ENCODE results near the gene CHD5. TPM values are rescaled to one million over a fixed set of nuclear protein-coding genes. Genes with fewer than 3 reads are reported as not detected.
A peak's percentile ranks its signal among the peaks of the same experiment; 100 is the strongest.

CHD5 gene
- polyA plus RNA-seq, 1 donor (not counting 4 experiments of a cell fraction or from before 2014, with no cell fraction given), result 0.07 TPM

GRCh38 chr1:6206520-6206855 is 26.4 kb upstream of the CHD5 start:
- Histone ChIP-seq H3K4me3 (ENCODE audit: control insufficient read depth in 2 of 3, extremely low read depth in 1 of 3, insufficient read depth in 2 of 3, low read depth in 1 of 3, low read length in 3 of 3) (peak overlapping the region; percentile 49 to 73 (median 69)), H3K4me1 (ENCODE audit: control insufficient read depth, extremely low read depth, insufficient read depth, low read length) (peaks cover 9% of the 10 kb centered on the region), H3K9me3 (ENCODE audit: control insufficient read depth, low read depth, low read length) (no peaks in the 10 kb centered on the region), H3K36me3 (ENCODE audit: control insufficient read depth in 2 of 2, extremely low read depth in 1 of 2, insufficient read depth in 2 of 2, low read length in 2 of 2) (no peaks in the 10 kb centered on the region), H3K9ac (ENCODE audit: control insufficient read depth, extremely low read depth, insufficient read depth, low read length) (peak overlapping the region; percentile 73), H3K27ac (ENCODE audit: control insufficient read depth, insufficient read depth, low read length) (no peak overlapping the region), H3K4me2 (ENCODE audit: control insufficient read depth, extremely low read depth, insufficient read depth, low read depth, low read length) (peak overlapping the region; percentile 71), H3K27me3 (ENCODE audit: control insufficient read depth, extremely low read depth, insufficient read depth, low read length) (no peaks in the 10 kb centered on the region), H4K20me1 (ENCODE audit: control insufficient read depth, extremely low read depth, insufficient read depth, low read length) (no peaks in the 10 kb centered on the region), H2AFZ (ENCODE audit: control insufficient read depth, low read length) (peak overlapping the region; percentile 84), H3K79me2 (ENCODE audit: control insufficient read depth, insufficient read depth, low read length) (no peaks in the 10 kb centered on the region), H3K9me1 (ENCODE audit: control insufficient read depth, extremely low read depth, insufficient read depth, low read length) (no peaks in the 10 kb centered on the region)
- FAIRE-seq (no peak), DNase-seq (ENCODE audit: low read depth, low spot score) (no peak)
- TF ChIP-seq CTCF (optimal IDR thresholded peaks at IDR 0.05 in 1 of 3, IDR thresholded peaks at IDR 0.05 in 1 of 3, conservative IDR thresholded peaks at IDR 0.05 in 1 of 3; ENCODE audit: extremely low read depth in 1 of 3, insufficient read depth in 2 of 3, low read length in 3 of 3) (no peak), EZH2 (IDR thresholded peaks at IDR 0.05; ENCODE audit: low read length) (no peak)
- dilution Hi-C loops (cut with MboI; ENCODE audit: extremely low pct_ligation_motif_present, low sequenced_read_pairs), result no loop called here

- dilution Hi-C loops (cut with MboI; ENCODE audit: extremely low pct_ligation_motif_present, low sequenced_read_pairs), result no loop called here
- Histone ChIP-seq H4K20me1 (ENCODE audit: control insufficient read depth, extremely low read depth, insufficient read depth, low read length) (no peaks in the 10 kb centered on the region), H3K79me2 (ENCODE audit: control insufficient read depth, insufficient read depth, low read length) (no peaks in the 10 kb centered on the region), H3K9me1 (ENCODE audit: control insufficient read depth, extremely low read depth, insufficient read depth, low read length) (no peaks in the 10 kb centered on the region), H3K9ac (ENCODE audit: control insufficient read depth, extremely low read depth, insufficient read depth, low read length) (peak within 1 kb of the TSS; percentile 73), H3K4me3 (ENCODE audit: control insufficient read depth in 2 of 3, extremely low read depth in 1 of 3, insufficient read depth in 2 of 3, low read depth in 1 of 3, low read length in 3 of 3) (peak within 1 kb of the TSS; percentile 49 to 73 (median 69)), H3K4me2 (ENCODE audit: control insufficient read depth, extremely low read depth, insufficient read depth, low read depth, low read length) (peak within 1 kb of the TSS; percentile 71), H3K9me3 (ENCODE audit: control insufficient read depth, low read depth, low read length) (no peaks in the 10 kb centered on the region), H3K4me1 (ENCODE audit: control insufficient read depth, extremely low read depth, insufficient read depth, low read length) (peaks cover 9% of the 10 kb centered on the region), H3K36me3 (ENCODE audit: control insufficient read depth in 2 of 2, extremely low read depth in 1 of 2, insufficient read depth in 2 of 2, low read length in 2 of 2) (no peaks in the 10 kb centered on the region), H3K27ac (ENCODE audit: control insufficient read depth, insufficient read depth, low read length) (peak within 1 kb of the TSS; percentile 52), H2AFZ (ENCODE audit: control insufficient read depth, low read length) (peak within 1 kb of the TSS; percentile 84), H3K27me3 (ENCODE audit: control insufficient read depth, extremely low read depth, insufficient read depth, low read length) (no peaks in the 10 kb centered on the region)
- TF ChIP-seq CTCF (optimal IDR thresholded peaks at IDR 0.05 in 1 of 3, IDR thresholded peaks at IDR 0.05 in 1 of 3, conservative IDR thresholded peaks at IDR 0.05 in 1 of 3; ENCODE audit: extremely low read depth in 1 of 3, insufficient read depth in 2 of 3, low read length in 3 of 3), result no peak
- TF ChIP-seq EZH2 (IDR thresholded peaks at IDR 0.05; ENCODE audit: low read length), result no peak
- no peak for DNase-seq (ENCODE audit: low read depth, low spot score)
- FAIRE-seq, result no peak
Observed at GRCh38 chr1:6205849-6206519, 25.9 kb upstream of the CHD5 start, which contains the start of gene RNF207. RNF207 (plus strand) TSS chr1:6206119; CDS start chr1:6206536, 417 bp downstream.

Data from keratinocyte (primary cell).